K562 treated with DMSO at 1 percent for 12 hours (cell line): ENCODE results near the gene HYAL2. TPM values are rescaled to one million over a fixed set of nuclear protein-coding genes. Genes with fewer than 3 reads are reported as not detected.

Source experiments
- total RNA-seq: library from RNA; unstranded; fragments of 300-600 nt; gene quantifications from 2 replicates; pipeline ENCODE4 v1.2.3, GENCODE V29; 2022; ENCODE audit not compliant: insufficient read depth

The HYAL2 gene
- total RNA-seq, 1 experiment from 2014 or later: 15.2 TPM

Other genes starting within 250 kb of the HYAL2 start
- 34.3 and 74.7 TPM in 2 replicates for gene RBM5, start 233.8 kb downstream of the HYAL2 start, total RNA-seq
- 1.2 and 3.0 TPM in 2 replicates for gene SEMA3F, start 167.4 kb downstream of the HYAL2 start, total RNA-seq
- not detected in 2 replicates for gene GNAT1, start 131.1 kb downstream of the HYAL2 start, total RNA-seq
- gene SLC38A3, start 117.5 kb downstream of the HYAL2 start, total RNA-seq: not detected in 2 replicates
- 81.0 and 102 TPM in 2 replicates for gene GNAI2, start 86.5 kb downstream of the HYAL2 start, total RNA-seq
- 4.2 and 4.3 TPM in 2 replicates for gene SEMA3B, start 53.6 kb downstream of the HYAL2 start, total RNA-seq
- gene LSMEM2, start 43.7 kb downstream of the HYAL2 start, total RNA-seq: not detected in 2 replicates
- 24.4 and 25.2 TPM in 2 replicates for gene IFRD2, start 30.3 kb downstream of the HYAL2 start, total RNA-seq
- gene HYAL3, start 23.3 kb downstream of the HYAL2 start, total RNA-seq: 5.7 and 8.2 TPM in 2 replicates
- gene NAA80, start 23.3 kb downstream of the HYAL2 start, total RNA-seq: 11.4 and 12.5 TPM in 2 replicates
- gene HYAL1, start 19.2 kb downstream of the HYAL2 start, total RNA-seq: 1.4 and 3.0 TPM in 2 replicates
- gene TUSC2, start 5.5 kb upstream of the HYAL2 start, total RNA-seq: 37.5 and 40.3 TPM in 2 replicates
- gene RASSF1, start 18.1 kb upstream of the HYAL2 start, total RNA-seq: 44.3 and 50.8 TPM in 2 replicates
- 0.44 and 1.7 TPM in 2 replicates for gene ZMYND10, start 23.0 kb upstream of the HYAL2 start, total RNA-seq
- gene NPRL2, start 28.0 kb upstream of the HYAL2 start, total RNA-seq: 22.0 and 25.3 TPM in 2 replicates
- 11.0 and 11.3 TPM in 2 replicates for gene CYB561D2, start 28.1 kb upstream of the HYAL2 start, total RNA-seq
- gene TMEM115, start 36.8 kb upstream of the HYAL2 start, total RNA-seq: 30.7 and 35.7 TPM in 2 replicates
- 0.38 TPM in 1 of 2 replicates, not detected in the other for gene CACNA2D2, start 180.9 kb upstream of the HYAL2 start, total RNA-seq
- 2.4 and 3.0 TPM in 2 replicates for gene C3orf18, start 245.0 kb upstream of the HYAL2 start, total RNA-seq
- 12.7 and 13.1 TPM in 2 replicates for gene HEMK1, start 246.8 kb upstream of the HYAL2 start, total RNA-seq